Peyer's patch (tissue), 4 donors: ENCODE data around the gene POTEI. TPM values are rescaled to one million over a fixed set of nuclear protein-coding genes. Genes with fewer than 3 reads are reported as not detected.
"Not testable (repeated sequence)": the region's sequence is repeated elsewhere in the genome, so short reads cannot be mapped to it uniquely, and the experiment has no call there.

Experiments used
- DNase-seq, 3 donors: peaks; one replicate each; pipeline ENCODE4 v3.0.0-alpha.2; 2017 to 2019
- H3K27ac ChIP-seq, 4 donors: fragments of 200-600 bp; sonication (generic); one replicate each; pipeline ENCODE4 v1.5.1; 2016 to 2019
- H3K27me3 ChIP-seq, 2 donors: fragments of 200-600 bp; sonication (generic); one replicate each; pipeline ENCODE4 v1.5.1; 2019
- H3K36me3 ChIP-seq, 3 donors: fragments of 200-600 bp; sonication (generic); one replicate each; pipeline ENCODE4 v1.5.1; 2016 to 2019
- H3K4me1 ChIP-seq, 4 donors: fragments of 200-600 bp; sonication (generic); one replicate each; pipeline ENCODE4 v1.5.1; 2016 to 2019
- H3K4me3 ChIP-seq, 4 donors: fragments of 200-600 bp; sonication (generic); 1 replicate in 3 of 4; 2 replicates in 1 of 4; pipeline ENCODE4 v1.5.1; 2016 to 2019; ENCODE audit warnings: mild to moderate bottlenecking in 1 of 4
- H3K9me3 ChIP-seq, 4 donors: fragments of 200-600 bp; sonication (generic); one replicate each; pipeline ENCODE4 v1.5.1; 2016 to 2019; ENCODE audit warnings: mild to moderate bottlenecking in 1 of 4
- total RNA-seq, 4 donors: library from RNA; depleted of rRNA; stranded (reverse); fragments of >200 nt; gene quantifications; one replicate each; pipeline ENCODE4 v1.1.0, GENCODE V29; 2016

POTEI gene
- total RNA-seq, 4 donors from 2014 or later: 0.53 TPM; not detected in 3

DNA sequence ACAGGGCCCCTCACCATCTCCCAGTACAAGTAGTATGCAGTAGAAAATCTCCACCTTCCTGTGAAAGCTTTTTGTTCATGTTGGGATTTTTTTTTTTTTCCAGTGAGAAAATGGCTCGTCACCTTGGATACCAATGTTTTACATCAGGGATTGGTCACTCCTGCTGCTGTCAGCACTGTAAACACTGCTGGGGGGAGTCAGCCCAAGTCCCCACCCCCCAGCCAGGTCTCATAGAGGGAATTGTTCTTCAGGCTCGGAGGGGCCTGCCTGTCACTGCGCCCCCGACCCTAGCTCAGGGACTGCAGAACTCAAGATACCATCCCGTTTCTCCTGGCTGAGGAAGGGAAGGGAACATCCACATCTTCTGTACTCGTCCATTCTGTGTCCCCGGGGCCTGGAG is 11.9 kb upstream of the POTEI start, which contains the start of gene CFC1B:
TSS of gene CFC1B (plus strand) at position 231 of the 400 bp plus-strand sequence. CDS start 263 bp downstream, outside the sequence.
- not testable (repeated sequence) for H3K27ac ChIP-seq, H3K27me3 ChIP-seq, H3K4me1 ChIP-seq, H3K4me3 ChIP-seq, H3K9me3 ChIP-seq, H3K36me3 ChIP-seq, DNase-seq

DNA sequence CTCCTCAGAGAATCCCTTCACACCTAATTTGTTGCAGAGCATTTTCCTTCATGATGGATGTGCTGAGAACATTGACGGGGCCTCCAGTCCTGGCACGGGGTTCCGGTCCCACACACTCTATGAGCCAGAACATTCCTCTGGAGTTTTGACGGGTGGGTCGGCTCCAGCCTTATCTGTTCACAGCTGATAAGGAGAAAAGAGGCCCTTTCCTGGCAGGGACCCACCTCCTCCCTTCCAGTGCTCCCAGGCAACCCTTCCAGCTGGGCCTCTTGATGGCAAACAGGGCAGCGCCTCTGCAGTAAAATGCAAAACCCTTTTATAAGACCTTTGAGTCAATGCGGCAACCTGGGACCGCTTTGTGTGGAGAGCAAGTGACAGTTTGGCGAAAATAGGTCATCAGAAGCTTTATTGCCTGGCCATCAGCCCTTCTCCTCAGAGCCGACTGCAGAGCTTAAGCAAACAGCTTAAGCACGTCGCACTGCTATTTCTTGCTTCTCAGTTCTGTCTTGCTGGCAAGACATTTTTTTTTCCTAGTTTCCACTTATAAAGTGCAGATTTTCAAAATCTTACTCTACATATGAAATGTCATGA is 9.5 kb upstream of the POTEI start:
- not testable (repeated sequence) for H3K27ac ChIP-seq, DNase-seq, H3K9me3 ChIP-seq, H3K27me3 ChIP-seq, H3K36me3 ChIP-seq, H3K4me3 ChIP-seq, H3K4me1 ChIP-seq

DNA sequence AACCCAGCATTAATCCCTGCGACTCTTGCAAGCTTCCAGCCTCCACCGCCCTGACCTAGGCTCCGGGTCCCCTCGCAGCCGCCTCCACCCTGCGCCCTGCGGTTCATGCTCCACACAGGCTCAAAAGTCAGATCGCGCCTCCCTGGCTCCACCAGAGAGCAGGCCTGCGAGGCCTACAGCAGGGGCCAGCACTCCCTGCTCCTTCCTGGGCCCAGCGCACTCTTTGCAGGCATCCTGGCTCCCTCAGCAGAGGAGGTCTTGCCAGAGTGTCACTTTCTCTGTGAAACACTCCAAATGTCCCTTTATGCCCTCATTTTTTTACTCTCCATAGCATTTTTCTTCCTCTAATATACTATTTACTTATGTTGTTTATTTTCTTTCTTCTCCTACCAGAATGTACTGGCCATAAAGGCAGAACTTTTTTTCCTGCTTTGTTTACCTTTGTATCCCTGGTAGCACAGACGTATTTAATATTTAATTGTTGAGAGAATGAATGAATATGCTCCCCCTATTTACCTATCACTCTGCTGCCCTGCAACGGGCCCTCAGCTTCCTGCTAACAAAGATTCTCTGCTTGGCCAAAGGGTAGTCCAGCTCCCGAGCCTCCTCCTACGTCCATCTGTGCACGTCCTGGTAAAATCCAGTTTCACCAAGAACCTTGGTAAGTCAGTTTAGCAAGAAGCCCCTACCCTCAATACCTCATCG is 2.8 kb upstream of the POTEI start:
- DNase-seq, H3K9me3 ChIP-seq, H3K27ac ChIP-seq, H3K36me3 ChIP-seq, H3K4me1 ChIP-seq, H3K27me3 ChIP-seq, H3K4me3 ChIP-seq: not testable (repeated sequence)

GRCh38 chr2:130510807-130511746 is 1.9 kb upstream of the POTEI start:
- H3K27ac ChIP-seq, H3K27me3 ChIP-seq, DNase-seq, H3K4me3 ChIP-seq, H3K36me3 ChIP-seq, H3K4me1 ChIP-seq, H3K9me3 ChIP-seq: not testable (repeated sequence)

- not testable (repeated sequence) for H3K36me3 ChIP-seq, H3K27ac ChIP-seq, H3K4me3 ChIP-seq, H3K4me1 ChIP-seq, H3K9me3 ChIP-seq, H3K27me3 ChIP-seq, DNase-seq
Observed at GRCh38 chr2:130491073-130491472, 18.1 kb downstream of the POTEI start.

GRCh38 chr2:130455413-130455812 is 53.7 kb downstream of the POTEI start:
- not testable (repeated sequence) for H3K27me3 ChIP-seq, H3K27ac ChIP-seq, H3K9me3 ChIP-seq, H3K36me3 ChIP-seq, H3K4me1 ChIP-seq, H3K4me3 ChIP-seq
- peak in 1 of 3 donors; percentile 18 for DNase-seq

GRCh38 chr2:130454712-130455083 is 54.4 kb downstream of the POTEI start:
- H3K36me3 ChIP-seq, H3K27ac ChIP-seq, H3K27me3 ChIP-seq, H3K9me3 ChIP-seq, H3K4me1 ChIP-seq, H3K4me3 ChIP-seq: not testable (repeated sequence)
- DNase-seq: peak in 1 of 3 donors; percentile 3

DNA sequence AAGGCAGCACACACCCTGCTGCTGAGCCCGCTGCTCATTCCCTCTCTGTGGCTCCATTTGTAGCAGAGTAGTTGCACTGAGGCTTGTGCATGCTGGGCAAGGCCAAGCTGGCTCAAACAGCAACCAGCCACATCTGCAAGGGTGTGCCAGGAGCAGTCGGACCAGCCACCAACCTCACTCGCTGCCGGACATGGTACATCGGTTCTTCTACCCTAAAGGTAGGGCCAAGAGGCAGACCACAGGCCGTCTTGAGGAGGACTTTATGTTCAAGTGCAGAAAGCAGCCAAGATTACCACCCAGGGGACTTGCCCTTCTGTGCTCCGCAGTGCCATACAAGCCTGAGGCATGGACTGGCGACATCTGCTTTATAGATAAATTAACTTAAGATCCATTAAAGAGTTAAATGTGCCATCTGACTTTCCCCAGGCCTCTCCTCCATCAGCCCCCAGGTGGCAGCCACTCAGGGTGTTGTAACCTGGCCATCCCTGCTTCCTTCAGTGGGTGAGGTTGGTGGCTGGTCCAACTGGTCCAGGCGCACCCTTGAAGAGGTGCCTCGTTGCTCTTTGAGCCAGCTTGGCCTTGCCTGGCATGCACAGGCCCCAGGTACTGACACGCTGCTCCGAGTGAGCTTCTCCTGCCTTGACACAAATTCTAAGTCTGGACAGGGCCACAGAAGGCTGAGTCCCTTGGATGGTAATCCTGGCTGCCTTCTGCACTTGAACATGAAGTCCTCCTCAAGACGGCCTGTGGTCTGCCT is 55.0 kb downstream of the POTEI start:
- peak in 1 of 3 donors; percentile 20 for DNase-seq
- H3K4me3 ChIP-seq: not testable (repeated sequence)

DNA sequence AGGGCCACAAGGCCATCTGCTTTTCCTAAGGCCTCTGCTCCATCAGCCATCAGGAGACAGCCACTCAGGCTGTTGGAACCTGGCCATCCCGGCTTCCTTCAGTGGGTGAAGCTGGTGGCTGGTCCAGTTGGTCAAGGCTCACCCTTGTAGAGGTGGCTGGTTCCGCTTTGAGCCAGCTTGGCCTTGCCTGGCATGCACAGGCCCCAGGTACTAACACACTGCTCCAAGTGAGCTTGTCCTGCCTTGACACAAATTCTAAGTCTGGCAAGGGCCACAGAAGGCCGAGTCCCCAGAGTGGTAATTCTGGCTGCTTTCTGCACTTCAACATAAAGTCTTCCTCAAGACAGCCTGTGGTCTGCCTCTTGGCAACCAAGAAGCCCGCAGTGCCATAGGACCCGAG is 56.2 kb downstream of the POTEI start:
- not testable (repeated sequence) for H3K27ac ChIP-seq, H3K27me3 ChIP-seq, H3K4me3 ChIP-seq, H3K9me3 ChIP-seq, H3K36me3 ChIP-seq, H3K4me1 ChIP-seq
- DNase-seq: peak in 1 of 3 donors; percentile 20

More for the DNA sequence above, 55.0 kb downstream of the POTEI start:
- H3K27ac ChIP-seq, H3K9me3 ChIP-seq, H3K27me3 ChIP-seq, H3K36me3 ChIP-seq, H3K4me1 ChIP-seq: not testable (repeated sequence)

DNA sequence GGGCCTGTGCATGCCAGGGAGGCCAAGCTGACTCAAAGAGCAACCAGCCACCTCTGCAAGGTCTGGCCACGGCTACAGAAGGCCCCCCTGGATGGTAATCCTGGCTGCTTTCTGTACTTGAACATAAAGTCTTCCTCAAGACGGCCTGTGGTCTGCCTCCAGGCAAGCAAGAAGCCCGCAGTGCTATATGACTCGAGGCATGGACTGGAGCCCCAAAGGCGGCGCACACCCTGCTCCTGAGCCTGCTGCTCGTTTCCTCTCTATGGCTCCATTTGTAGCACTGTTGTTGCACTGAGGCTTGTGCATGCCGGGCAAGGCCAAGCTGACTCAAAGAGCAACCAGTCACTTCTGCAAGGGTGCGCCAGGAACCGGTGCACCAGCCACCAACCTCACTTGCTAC is 57.3 kb downstream of the POTEI start:
- DNase-seq: peak in 1 of 3 donors; percentile 4
- not testable (repeated sequence) for H3K4me1 ChIP-seq, H3K9me3 ChIP-seq, H3K36me3 ChIP-seq, H3K27ac ChIP-seq, H3K4me3 ChIP-seq, H3K27me3 ChIP-seq

DNA sequence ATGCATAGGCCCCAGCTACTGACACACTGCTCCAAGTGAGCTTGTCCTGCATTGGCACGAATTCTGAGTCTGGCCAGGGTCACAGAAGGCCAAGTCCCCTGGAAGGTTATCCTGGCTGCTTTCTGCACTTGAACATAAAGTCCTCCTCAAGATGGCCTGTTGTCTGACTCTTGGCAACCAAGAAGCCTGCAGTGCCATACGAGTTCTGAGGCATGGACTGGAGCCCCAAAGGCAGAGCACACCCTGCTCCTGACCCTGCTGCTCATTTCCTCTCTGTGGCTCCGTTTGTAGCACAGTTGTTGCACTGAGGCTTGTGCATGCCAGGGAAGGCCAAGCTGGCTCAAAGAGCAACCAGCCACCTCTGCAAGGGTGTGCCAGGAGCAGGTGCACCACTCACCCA is 57.9 kb downstream of the POTEI start:
- not testable (repeated sequence) for H3K27ac ChIP-seq

GRCh38 chr2:130450366-130450765 is 58.8 kb downstream of the POTEI start:
- not testable (repeated sequence) for H3K4me1 ChIP-seq, H3K27ac ChIP-seq, H3K36me3 ChIP-seq, H3K27me3 ChIP-seq, H3K9me3 ChIP-seq, H3K4me3 ChIP-seq
- DNase-seq: peak in 1 of 3 donors; percentile 7

More for the DNA sequence above, 57.9 kb downstream of the POTEI start:
- peak in 1 of 3 donors; percentile 5 for DNase-seq
- not testable (repeated sequence) for H3K36me3 ChIP-seq, H3K4me3 ChIP-seq, H3K4me1 ChIP-seq, H3K27me3 ChIP-seq, H3K9me3 ChIP-seq
